Suprapubic skin (tissue), 4 donors: Measurements from ENCODE around the gene CCDC38. TPM values are rescaled to one million over a fixed set of nuclear protein-coding genes. Genes with fewer than 3 reads are reported as not detected.

Experiments used
- DNase-seq, 2 donors: peaks; one replicate each; pipeline ENCODE4 v3.0.0-alpha.2; 2019; ENCODE audit warnings: low spot score in 2 of 2
- H3K27ac ChIP-seq: fragments of 200-600 bp; sonication (generic); one replicate; pipeline ENCODE4 v1.5.1; 2019
- H3K27me3 ChIP-seq: fragments of 200-600 bp; sonication (generic); one replicate; pipeline ENCODE4 v1.5.1; 2019
- H3K36me3 ChIP-seq: fragments of 200-600 bp; sonication (generic); one replicate; pipeline ENCODE4 v1.5.1; 2019
- H3K4me1 ChIP-seq: fragments of 200-600 bp; sonication (generic); one replicate; pipeline ENCODE4 v1.5.1; 2019
- H3K4me3 ChIP-seq: fragments of 200-600 bp; sonication (generic); one replicate; pipeline ENCODE4 v1.5.1; 2019; ENCODE audit warnings: mild to moderate bottlenecking
- H3K9me3 ChIP-seq: fragments of 200-600 bp; sonication (generic); one replicate; pipeline ENCODE4 v1.5.1; 2019
- CTCF ChIP-seq, 2 donors: fragments of 200-600 bp in 1 of 2; fragments of 450-650 bp in 1 of 2; sonication (generic) in 1 of 2; IDR thresholded peaks; one replicate each; pipeline ENCODE4 v1.5.1; 2016 to 2019; ENCODE audit warnings: antibody characterized with exemption in 2 of 2, mild to moderate bottlenecking in 1 of 2, moderate library complexity in 1 of 2
- EP300 ChIP-seq: sonication (generic); formaldehyde crosslinking; IDR thresholded peaks from one replicate; pipeline ENCODE4 v1.6.1; 2017; ENCODE audit warnings: antibody characterized with exemption
- POLR2A ChIP-seq, 2 donors: fragments of 450-650 bp; IDR thresholded peaks; one replicate each; pipeline ENCODE4 v1.6.1; 2017; ENCODE audit warnings: antibody characterized with exemption in 2 of 2, mild to moderate bottlenecking in 2 of 2, moderate library complexity in 2 of 2
- POLR2AphosphoS5 ChIP-seq, 3 donors: sonication (generic); formaldehyde crosslinking; IDR thresholded peaks; one replicate each; pipeline ENCODE4 v1.6.1; 2017; ENCODE audit warnings: antibody characterized with exemption in 3 of 3
- WGBS: methylation state at CpG from one replicate; pipeline ENCODE4 v1.1.5; 2018; 5-methylcytosine and 5-hydroxymethylcytosine counted together
- total RNA-seq, 4 donors: library from RNA; depleted of rRNA; stranded (reverse); fragments of >200 nt; gene quantifications; one replicate each; pipeline ENCODE4 v1.1.0, GENCODE V29; 2016

CCDC38 gene
- total RNA-seq, 4 donors from 2014 or later, result 0.29 TPM; not detected in 3

GRCh38 chr12:95838125-95838524, 104.3 kb downstream of the CCDC38 start:
- no peaks in the 10 kb centered on the region for H3K27me3 ChIP-seq
- DNase-seq, result no peak
- peaks cover 18% of the 10 kb centered on the region for H3K4me1 ChIP-seq
- WGBS, result 30% methylated on average over 11 of the region's 11 CpGs
- TF ChIP-seq CTCF (IDR thresholded peaks at IDR 0.05) (no peak), POLR2AphosphoS5 (IDR thresholded peaks at IDR 0.05) (no peak), POLR2A (IDR thresholded peaks at IDR 0.05) (no peak), EP300 (no peak)
- no peaks in the 10 kb centered on the region for H3K36me3 ChIP-seq
- no peak overlapping the region for H3K27ac ChIP-seq
- no peaks in the 10 kb centered on the region for H3K9me3 ChIP-seq
- no peak overlapping the region for H3K4me3 ChIP-seq

DNA sequence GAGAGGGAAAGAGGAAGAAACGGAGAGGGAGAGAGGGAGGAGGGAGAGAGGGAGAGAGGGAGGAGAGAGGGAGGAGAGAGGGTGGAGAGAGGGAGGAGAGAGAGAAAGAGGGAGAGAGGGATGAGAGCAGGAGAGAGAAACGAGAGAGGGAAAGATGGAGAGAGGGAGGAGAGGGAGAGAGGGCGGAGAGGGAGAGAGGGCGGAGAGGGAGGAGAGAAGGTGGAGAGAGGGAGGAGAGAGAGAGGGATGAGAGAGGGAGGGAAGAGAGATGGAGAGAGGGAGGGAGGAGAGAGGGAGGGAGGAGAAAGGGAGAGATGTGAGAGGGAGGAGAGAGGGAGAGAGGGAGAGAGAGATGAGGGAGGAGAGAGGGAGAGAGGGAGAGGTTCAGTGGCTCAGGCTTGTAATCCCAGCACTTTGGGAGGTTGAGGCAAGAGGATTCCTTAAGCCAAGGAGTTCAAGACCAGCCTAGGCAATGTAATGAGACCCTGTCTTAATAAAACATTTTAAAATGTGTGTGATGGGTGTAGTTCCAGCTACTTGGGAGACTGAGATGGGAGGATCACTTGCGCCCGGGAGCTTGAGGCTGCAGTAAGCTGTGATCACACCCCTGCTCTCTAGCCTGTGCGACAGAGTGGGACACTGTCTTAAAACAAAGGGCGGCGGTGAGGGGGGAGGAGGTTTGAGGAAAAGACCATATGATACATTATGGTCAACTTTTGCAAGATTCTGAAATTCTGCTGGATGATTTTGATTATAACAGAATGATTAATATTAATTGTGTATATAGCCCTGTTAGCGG, 105.0 kb downstream of the CCDC38 start:
- no peaks in the 10 kb centered on the region for H3K9me3 ChIP-seq
- H3K4me1 ChIP-seq, result peaks cover 18% of the 10 kb centered on the region
- no peak for TF ChIP-seq CTCF (IDR thresholded peaks at IDR 0.05)
- no peak for TF ChIP-seq EP300
- TF ChIP-seq POLR2AphosphoS5 (IDR thresholded peaks at IDR 0.05), result no peak
- no peak for TF ChIP-seq POLR2A (IDR thresholded peaks at IDR 0.05)
- WGBS, result 45% methylated on average over 10 of the region's 10 CpGs
- H3K4me3 ChIP-seq, result no peak overlapping the region
- no peaks in the 10 kb centered on the region for H3K36me3 ChIP-seq
- H3K27me3 ChIP-seq, result no peaks in the 10 kb centered on the region
- H3K27ac ChIP-seq, result no peak overlapping the region
- DNase-seq, result no peak

GRCh38 chr12:95836630-95837239, 105.7 kb downstream of the CCDC38 start:
- Histone ChIP-seq H3K4me1 (peaks cover 18% of the 10 kb centered on the region), H3K36me3 (no peaks in the 10 kb centered on the region), H3K9me3 (no peaks in the 10 kb centered on the region), H3K27ac (no peak overlapping the region), H3K4me3 (no peak overlapping the region), H3K27me3 (no peaks in the 10 kb centered on the region)
- TF ChIP-seq CTCF (IDR thresholded peaks at IDR 0.05), result no peak
- TF ChIP-seq EP300, result no peak
- TF ChIP-seq POLR2AphosphoS5 (IDR thresholded peaks at IDR 0.05), result no peak
- no peak for TF ChIP-seq POLR2A (IDR thresholded peaks at IDR 0.05)
- no peak for DNase-seq
- WGBS, result 0% methylated on average over 1 of the region's 1 CpG

DNA sequence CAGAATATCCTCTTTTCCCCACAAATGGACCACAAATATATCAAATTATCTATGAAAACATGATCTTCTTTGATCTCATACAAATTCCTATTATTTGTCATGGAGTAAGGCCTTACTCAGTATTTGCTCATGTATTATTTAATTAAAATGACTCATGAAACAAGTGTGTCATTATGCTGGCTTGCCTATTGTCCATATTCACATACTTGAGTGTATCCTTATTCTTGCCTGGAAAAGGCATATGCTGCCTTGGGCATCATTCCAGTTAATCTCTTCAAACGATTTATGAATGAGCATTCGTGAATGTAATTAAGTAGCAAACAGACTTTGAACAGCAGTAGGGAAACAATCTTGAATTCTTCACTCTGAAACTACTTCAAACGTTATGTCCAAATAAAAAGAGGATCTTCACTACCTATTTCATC, 106.2 kb downstream of the CCDC38 start:
- TF ChIP-seq EP300 (no peak), POLR2A (IDR thresholded peaks at IDR 0.05) (no peak), POLR2AphosphoS5 (IDR thresholded peaks at IDR 0.05) (no peak), CTCF (IDR thresholded peaks at IDR 0.05) (no peak)
- H3K4me1 ChIP-seq, result peaks cover 18% of the 10 kb centered on the region
- no peak for DNase-seq
- no peaks in the 10 kb centered on the region for H3K27me3 ChIP-seq
- WGBS, result 10% methylated on average over 3 of the region's 3 CpGs
- H3K27ac ChIP-seq, result no peak overlapping the region
- no peaks in the 10 kb centered on the region for H3K36me3 ChIP-seq
- H3K9me3 ChIP-seq, result no peaks in the 10 kb centered on the region
- no peak overlapping the region for H3K4me3 ChIP-seq

DNA sequence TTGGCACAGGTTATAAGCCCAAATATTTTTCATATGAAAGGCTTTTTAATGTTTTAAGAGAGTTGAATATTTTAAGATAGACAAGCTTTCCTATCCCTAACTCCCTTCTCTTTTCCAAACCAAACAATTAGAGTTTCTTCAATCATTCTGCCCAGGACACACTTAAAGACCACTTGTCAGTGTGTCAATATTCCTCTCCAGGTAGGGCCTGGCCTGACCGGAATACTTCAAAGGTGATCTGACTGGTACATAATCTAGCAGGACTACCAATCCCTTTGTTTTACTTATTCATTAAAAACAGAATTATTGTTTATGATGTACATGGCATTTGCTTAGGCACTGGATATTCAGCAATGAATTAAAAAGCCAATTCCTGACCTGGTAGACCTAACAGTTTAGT, 107.8 kb downstream of the CCDC38 start:
- 87% methylated on average over 1 of the region's 1 CpG for WGBS
- no peak overlapping the region for H3K27ac ChIP-seq
- H3K4me3 ChIP-seq, result no peak overlapping the region
- TF ChIP-seq POLR2A (IDR thresholded peaks at IDR 0.05) (no peak), POLR2AphosphoS5 (IDR thresholded peaks at IDR 0.05) (no peak), CTCF (IDR thresholded peaks at IDR 0.05) (no peak), EP300 (no peak)
- no peaks in the 10 kb centered on the region for H3K9me3 ChIP-seq
- DNase-seq, result no peak
- no peaks in the 10 kb centered on the region for H3K36me3 ChIP-seq
- peaks cover 18% of the 10 kb centered on the region for H3K4me1 ChIP-seq
- no peaks in the 10 kb centered on the region for H3K27me3 ChIP-seq
